Adrenal gland (tissue), 5 donors: ENCODE measurements around the gene DSCAML1.

Experiments used
- POLR2A ChIP-seq, 2 donors: fragments of 450-650 bp; IDR thresholded peaks; one replicate each; pipeline ENCODE4 v1.6.1; 2017; ENCODE audit warnings: antibody characterized with exemption in 2 of 2, mild to moderate bottlenecking in 2 of 2, moderate library complexity in 1 of 2
- TF ChIP-seq, protein P1 (sequence below), 6 experiments: fragments of 450-650 bp in 4 of 6; fragments of 200-600 bp in 2 of 6; sonication (generic) in 1 of 6; IDR thresholded peaks; 1 replicate in 5 of 6; 2 replicates in 1 of 6; pipeline versions ENCODE4 v1.5.1 to v1.8.0; 2016 to 2021; ENCODE audit warnings: antibody characterized with exemption in 6 of 6, mild to moderate bottlenecking in 2 of 6, moderate library complexity in 1 of 6
- donor health status: DM: no; HTN: no; CAD: no.

DNA sequence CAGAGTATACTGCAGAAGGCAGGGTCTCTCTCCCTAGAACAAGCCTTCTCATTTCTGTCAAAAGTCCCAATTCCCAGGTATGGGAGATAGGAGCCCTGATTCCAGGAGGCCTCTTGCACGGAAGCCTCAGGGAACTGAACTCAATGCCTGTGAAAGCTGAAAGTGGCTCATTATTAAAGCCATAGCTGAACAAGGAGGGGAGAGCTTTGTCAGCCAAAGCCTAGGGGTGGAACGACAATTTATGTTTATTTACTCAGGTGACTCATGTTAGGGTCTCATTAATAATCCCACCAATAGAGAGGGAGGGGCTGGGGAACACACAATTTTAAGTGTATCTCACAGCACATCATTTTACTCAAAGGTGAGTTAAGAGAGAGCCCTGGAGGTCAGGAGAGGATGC lies 44.9 kb downstream of the DSCAML1 start:
- TF ChIP-seq POLR2A (IDR thresholded peaks at IDR 0.05): no peak
- TF ChIP-seq, protein P1, sequence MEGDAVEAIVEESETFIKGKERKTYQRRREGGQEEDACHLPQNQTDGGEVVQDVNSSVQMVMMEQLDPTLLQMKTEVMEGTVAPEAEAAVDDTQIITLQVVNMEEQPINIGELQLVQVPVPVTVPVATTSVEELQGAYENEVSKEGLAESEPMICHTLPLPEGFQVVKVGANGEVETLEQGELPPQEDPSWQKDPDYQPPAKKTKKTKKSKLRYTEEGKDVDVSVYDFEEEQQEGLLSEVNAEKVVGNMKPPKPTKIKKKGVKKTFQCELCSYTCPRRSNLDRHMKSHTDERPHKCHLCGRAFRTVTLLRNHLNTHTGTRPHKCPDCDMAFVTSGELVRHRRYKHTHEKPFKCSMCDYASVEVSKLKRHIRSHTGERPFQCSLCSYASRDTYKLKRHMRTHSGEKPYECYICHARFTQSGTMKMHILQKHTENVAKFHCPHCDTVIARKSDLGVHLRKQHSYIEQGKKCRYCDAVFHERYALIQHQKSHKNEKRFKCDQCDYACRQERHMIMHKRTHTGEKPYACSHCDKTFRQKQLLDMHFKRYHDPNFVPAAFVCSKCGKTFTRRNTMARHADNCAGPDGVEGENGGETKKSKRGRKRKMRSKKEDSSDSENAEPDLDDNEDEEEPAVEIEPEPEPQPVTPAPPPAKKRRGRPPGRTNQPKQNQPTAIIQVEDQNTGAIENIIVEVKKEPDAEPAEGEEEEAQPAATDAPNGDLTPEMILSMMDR (IDR thresholded peaks at IDR 0.05): no peak
